ENCODE results near the gene KLK12.
"Not testable (repeated sequence)": the region's sequence is repeated elsewhere in the genome, so short reads cannot be mapped to it uniquely, and the experiment has no call there.

The KLK12 gene

DNA sequence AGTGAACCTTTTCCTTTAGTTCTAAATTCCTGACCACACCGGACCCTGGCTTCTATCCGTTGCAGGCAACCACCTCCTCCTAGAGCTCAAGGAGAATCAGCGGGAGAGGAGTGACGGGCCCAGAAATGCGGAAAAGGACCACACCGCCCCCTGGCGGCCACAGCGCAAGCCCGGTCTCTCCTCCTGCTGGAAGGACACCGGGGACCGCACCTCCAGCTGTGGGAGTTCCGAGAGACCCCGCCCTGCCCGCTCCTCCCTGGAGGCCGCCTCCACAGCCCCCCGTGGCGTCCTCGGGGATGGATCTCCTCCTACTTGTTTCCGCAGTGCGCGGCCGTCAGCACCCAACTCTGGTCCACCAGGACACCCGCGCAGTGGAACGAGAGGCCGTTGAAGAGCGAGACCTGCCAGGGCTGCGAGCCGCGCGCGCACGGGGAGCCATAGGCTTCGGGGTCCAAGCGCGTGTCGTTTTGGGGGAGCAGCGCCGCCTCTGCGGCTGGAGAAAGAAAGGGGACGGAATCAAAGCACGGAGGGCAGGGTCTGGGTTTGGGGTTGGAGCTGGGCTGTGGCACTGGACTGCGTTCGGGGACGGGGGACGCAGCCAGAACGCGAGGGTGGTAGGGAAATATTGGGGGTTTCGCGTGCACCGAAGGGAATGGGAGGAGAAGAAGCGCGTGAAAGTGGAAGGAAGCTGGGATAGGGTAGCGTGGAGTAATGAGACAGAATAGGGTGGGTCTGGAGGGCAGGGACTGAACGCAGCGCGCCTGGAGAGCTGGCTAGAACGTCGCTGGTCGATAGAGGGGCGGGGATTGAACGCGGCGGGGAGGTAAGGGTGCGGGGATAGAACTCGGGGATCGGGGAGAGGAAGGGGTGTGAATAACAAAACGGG lies 17.8 kb downstream of the KLK12 start:
- peak in 52 of 58 donors; percentile 7 to 77 (median 45) for DNase-seq

DNA sequence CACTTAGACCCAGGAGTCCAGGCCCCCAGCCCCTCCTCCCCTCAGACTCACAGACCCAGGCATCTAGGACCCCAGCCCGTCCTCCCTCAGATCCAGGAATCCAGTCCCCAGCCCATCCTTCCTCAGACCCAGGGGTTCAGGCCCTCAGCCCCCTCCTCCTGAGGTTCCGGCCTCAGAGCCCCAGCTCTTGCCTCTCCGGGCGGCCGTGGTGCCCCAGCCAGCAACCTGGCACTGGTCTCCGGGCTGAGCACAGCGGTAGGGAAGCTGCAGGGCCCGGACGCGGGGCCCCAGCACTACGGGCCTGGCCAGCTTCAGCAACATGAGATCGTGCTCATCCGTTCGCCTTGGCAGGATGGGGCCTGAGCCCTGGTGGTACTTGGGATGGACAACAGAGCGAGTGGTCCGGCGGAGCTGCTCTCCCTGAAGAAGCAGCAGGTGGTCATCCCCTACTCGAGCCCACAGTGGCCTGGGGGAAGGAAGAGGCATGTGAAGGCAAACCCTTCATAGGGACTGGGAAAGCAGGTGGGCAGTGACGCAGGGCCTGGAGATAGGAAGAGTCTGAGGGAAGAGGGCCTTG lies 19.0 kb downstream of the KLK12 start:
- DNase-seq = no peak

DNA sequence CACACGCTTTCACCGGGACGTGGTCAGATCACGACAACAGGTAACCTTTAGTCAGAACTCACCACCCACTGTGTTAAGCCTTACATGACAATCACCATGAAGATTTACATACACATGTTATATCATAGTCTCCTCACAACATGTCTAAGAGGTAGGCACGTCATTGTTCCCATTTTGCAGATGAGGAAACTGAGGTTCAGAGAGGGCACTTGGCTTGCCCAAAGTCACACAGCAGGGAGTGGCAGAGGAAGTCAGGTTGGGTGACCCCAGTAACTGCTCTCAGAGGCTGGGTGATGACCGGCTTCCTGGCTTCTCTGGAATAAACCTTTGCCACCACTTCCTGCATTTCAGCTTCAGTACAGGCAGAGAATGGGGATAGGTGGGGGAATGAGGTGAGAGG lies 20.6 kb downstream of the KLK12 start:
- DNase-seq = no peak

DNA sequence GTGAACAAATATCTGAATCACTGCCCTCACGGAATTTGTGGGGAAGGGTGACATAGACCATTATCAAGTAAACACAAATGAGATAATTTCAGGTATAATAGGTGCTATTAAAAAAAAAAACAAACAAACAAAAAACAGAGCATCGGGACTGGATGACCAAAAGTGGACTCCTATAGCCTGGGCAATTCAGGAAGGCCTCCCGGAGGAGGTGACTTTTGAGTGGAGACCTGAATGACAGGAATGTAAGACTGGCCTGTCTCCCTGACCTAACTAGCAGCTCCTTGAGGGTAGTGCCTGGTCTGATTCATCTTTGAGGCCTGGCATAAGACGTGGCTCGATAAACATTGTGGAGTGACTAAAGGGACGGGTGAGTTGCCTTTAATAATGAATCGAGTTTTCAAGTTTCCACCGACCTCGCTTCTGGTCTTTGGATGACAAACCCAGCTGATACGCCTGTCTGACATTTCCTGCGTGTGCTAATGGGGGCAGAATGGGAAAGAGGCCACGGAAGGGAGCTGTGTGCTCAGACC lies 22.1 kb downstream of the KLK12 start:
- DNase-seq = no peak

DNA sequence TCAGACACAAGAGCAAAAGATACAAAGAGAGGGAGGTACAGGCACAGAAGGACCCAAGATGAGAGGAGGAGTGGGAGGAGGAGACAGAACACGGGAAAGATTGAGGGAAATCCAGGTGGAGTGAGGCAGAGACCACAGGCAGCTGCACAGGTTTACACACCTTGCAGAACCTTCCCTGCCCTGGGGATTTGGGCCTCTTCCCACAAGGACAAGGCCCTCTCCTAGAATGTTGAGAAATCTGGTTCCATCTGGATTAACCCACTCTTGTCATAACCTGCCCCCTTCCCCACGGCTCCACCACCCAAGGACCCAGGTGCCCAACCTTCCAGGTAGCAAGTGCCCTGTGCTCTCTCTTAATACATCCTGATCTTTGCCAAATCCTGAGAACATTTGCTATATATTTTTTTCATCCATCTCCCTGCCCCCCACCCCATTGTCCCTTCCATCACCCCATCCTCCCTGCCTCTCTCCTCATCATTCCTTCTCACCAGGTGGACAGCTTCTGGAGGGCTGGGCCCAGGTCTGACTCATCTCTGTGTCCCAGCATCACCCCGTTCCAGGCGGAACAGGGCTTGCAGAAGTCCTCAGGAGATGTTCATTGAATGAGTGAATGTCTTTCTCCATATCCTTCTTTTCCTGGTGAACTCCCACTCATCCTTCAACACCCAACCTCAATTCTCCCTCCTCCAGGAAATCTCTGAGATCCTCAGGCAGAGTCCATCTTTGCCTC lies 24.6 kb downstream of the KLK12 start:
- no peak for DNase-seq

DNA sequence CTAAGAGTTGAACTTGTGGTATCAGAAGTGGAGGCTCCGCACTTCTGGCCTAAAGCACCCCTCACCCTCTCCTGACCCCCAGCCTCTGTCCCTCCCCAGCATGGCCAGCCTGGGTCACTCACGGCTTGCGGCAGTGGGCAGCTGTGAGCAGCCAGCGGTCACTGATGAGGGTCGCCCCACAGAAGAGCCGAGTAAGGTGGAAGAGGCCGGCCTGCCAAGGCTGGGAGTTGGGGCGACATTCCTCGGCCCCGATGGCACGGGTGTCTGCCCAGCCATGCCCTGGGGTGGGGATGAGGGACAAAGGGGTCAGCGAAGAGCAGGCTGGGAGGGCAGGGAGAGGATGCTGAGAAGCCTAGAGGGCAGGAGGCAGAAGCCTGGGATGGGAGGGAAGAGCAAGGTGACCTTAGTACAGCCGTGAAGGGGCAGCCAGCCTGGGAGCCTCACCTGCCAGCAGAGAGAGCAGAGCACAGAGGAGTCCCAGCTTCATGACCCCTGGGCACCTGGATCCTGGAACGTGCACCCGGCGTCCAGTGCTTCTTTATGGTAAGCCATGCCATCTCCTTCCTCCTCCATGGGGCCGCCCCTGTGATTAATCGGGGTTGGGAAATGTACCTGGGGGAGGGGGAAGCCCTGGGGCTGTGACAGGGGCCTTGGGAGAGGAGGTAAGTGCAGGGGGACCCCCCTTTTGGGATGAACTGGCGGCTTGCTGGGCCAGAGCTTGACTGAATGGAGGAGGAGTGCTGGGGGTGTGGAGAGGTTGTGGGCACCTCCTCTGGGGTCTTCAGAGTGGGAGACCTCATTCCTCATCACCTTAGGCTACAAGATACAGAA lies 25.5 kb downstream of the KLK12 start:
- no peak for DNase-seq

DNA sequence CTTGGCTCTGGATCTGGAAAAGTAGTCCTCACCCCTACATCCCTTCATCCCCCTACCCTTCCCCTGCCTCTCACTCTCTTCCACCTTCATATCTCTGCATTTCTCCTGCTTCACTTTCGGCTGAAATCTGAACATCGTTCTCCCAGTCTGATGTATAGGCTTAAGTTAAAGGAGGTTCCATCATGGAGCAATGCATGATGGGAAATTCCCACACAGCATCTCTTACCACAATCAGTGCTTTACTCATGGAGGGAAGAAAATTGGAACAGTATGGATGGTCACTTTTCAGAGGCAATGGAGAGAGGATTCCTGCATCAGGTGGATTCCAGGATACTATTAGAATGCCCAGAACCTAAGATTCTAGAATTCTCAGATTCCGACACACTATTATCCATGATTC lies 27.3 kb downstream of the KLK12 start:
- DNase-seq = no peak

DNA sequence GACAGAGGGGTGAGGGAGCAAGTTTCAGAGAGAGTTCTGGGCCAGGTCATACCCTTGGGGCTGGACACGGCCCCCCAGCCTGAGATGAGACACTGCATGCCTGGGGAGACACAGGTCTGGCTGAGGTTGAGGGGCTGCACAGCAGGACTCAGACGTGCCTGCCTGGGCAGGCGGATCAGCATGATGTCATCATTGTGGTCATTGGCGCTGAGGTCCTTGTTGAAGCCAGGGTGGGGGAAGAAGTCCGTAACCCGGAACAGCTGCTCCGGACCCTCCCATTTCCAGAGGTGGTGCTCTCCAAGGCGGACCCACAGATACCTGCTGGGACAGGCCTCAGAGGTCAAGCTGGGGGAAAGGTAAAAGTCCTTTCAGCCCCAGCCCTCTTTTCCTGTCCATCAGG lies 28.4 kb downstream of the KLK12 start:
- no peak for DNase-seq

DNA sequence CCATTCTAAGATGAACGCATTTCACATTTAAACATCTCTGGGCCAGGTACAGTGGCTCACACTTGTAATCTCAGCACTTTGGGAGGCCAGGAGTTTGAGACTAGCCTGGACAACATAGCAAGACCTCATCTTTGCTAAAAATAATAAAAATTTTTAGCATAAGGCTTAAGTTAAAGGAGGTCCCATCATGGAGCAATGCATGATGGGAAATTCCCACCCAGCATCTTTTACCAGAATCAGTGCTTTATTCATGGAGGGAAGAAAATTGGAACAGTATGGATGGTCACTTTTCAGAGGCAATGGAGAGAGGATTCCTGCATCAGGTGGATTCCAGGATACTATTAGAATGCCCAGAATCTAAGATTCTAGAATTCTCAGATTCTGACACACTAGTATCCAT lies 29.6 kb downstream of the KLK12 start:
- no peak for DNase-seq

DNA sequence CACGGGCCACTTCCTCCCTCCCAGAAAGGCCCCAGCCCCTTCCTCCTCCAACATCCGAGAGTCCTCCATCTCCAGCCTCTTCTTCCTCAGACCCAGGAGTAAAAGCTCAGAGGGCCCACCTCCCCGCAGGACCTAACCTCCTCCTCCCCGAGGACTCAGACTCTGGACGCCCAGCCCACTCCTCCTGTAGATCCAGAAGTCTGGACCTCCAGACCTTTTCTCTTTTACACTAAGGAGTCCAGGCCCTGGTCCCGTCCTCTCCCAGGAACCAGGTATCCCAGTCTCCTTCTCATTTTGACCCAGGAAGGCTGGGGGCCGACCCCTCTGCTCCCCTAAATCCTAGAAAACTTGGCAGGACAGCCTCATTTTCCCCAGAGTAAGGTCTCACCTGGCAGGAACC lies 31.5 kb downstream of the KLK12 start:
- DNase-seq = no peak

DNA sequence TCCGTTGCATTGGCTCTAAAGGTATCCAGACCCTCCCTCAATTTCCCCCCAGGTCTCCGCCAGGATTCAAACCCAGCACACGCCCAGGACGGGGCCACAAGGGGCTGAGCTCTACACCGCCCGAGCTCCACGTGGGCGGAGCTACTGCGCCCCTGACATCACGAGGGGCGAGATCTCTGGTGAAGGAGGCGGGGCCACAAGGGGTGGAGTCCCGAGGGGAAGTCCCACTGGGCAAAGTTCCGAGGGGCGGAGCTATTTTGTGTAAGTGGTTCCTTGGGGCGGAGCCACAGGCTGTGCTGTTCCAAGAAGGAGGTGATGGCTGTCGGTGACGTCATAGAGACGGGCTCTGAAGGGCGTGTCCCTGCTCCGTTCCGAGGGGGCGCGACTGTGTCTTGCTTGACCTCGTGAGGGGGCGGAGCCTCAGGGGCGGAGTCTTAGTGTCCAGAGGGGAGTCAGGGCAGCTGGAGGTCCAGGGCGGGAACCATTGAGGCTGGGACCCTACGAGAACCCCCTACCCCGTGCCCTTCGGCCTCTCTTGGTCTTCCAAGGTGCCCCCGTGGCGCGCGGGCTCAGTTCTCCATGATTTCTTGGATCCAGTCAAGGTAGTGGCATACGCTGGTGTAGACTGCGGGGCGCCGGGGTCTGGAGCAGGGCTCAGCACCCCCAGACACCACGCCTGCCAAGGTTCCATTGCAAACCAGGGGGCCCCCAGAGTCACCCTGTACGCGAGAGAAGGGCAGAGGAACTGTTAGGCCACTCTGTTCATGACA lies 32.1 kb downstream of the KLK12 start:
- DNase-seq = peak in 3 of 58 donors; percentile 20 to 37 (median 22)

DNA sequence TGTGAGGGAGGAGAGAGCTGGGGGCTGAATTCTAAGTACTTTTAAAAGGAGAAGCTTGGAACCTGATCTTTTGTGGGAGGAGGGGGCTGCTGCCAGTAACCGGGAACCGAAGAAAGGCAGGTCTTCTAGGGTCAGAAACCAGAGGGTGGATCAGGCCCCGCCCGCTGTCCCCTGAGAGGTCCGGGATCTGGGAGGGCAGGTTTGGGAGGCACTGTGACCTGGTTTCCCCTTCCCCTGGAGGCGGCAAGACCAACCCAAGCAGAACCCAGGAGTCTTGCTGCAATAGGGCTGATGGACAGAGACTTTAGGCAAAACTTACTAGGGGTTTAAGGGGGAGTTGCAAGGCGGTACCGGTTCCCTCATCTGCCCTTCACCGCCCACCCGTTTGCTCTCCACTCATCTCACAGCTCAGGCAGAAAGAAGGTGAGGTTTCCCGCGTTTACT lies 32.7 kb downstream of the KLK12 start:
- no peak for DNase-seq

DNA sequence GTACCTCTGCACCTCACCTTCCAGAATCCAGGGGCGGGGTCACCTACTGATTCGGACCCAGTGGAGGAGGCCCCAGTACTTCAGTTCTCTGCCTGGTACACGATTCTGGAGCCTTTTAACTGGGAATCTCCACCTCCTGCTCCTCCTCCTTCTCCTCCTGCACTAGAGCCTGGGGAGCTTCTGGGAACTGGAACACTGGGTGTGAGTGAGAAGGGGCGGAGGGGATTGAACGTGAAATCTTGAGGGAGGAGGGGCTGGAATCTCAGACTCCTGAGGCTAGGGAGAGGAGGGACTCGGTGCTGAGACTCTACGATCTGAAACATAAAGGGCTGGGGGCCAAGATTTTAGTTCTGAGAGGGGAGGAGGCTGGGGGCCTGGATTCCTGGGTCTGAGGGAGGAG lies 33.3 kb downstream of the KLK12 start, which contains the start of gene KLK8:
Gene KLK8 (minus strand): TSS at position 90 of the 400 bp plus-strand sequence. CDS start 437 bp downstream, outside the sequence.
- DNase-seq = no peak

DNA sequence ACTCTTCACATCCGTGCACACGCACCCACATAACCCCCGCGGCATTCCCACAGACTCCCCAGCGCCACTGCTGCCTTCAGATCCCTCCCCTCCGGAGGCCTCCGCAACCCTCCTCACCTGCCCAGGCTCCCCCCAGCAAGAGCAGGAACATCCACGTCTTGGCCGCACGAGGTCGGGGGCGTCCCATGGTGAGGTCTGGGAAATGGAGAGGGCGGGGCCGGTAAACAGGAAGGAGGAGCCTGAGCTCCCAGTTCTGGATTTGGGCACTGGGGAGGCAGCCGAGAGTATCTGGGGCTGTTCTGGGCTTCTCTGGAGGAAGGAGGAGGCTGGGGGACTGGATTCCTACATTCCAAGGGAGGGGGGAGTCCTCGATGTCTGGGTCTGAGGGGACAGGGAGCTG lies 33.8 kb downstream of the KLK12 start:
- no peak for DNase-seq

DNA sequence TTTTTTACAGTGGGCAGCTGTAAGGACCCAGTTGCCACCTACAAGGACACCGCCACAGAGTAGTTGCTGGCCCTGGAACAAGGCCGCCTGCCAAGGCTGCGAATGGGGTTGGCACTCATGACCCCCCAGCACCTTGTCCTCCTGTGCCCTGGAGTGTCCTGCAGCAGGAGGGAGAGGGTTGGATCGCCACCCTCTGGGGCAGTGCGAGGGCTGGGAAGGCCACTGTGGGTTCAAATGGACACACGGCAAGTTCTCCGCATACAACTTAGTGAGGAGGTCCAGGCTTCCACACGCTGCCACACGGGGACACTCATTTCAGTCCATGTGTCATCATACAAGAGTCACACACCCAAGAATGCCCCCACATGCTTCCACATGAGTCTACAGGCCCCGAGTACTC lies 34.4 kb downstream of the KLK12 start:
- no peak for DNase-seq

DNA sequence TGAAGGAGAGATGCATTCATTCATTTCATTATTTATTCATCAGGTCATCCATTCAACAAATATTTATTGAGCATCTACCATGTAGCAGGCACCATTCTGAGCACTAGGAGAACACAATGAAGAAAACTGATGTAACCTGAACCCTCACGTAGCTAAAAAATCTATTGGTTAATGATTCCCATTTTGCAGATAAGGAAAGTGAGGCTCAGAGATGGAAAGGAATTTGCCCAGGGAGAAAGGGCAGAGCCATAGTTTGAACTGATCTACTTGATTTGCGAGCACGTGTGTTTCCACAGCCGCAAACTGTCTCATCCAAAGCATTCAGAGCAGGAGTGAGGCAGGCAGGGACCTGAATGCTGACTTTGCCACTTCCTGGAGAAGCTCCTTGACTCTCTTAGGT lies 36.1 kb downstream of the KLK12 start:
- DNase-seq = no peak

DNA sequence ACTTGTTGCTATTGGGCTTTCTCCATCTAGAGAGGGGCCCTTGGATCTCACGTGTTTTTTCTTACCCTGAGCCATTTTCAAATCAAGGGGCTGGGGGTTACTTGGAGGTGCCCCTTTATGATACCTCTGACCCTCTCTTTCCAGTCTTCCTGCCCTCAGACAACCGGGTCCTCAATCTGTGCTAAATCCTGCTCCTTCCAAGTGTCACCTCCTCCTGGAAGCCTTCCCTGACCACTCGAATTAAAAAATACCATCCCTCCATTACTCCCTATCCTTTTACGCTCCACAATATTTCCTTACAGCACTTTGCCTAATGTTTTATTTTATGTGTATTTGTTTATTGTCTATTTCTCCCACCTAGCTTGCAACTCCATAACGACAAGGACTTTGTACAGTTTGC lies 36.7 kb downstream of the KLK12 start:
- no peak for DNase-seq

DNA sequence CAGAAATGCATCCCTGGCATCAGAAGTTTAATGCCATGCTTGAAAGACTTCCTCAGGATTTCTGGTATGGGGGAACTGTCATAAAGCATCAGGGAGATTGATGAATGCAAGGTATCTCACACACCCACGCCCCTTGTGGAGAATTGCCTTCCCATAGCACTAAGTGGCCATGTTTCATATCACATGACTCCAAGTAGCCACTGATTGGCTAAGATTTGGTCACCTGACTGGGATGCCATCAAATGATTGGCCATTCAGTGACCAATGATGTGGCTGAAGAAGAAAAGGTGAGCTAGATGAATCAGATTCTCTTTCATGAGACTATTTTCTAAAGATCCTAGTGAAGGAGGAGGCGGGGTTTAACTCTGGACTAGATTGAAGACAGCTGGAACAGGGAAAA lies 40.7 kb downstream of the KLK12 start:
- no peak for DNase-seq

DNA sequence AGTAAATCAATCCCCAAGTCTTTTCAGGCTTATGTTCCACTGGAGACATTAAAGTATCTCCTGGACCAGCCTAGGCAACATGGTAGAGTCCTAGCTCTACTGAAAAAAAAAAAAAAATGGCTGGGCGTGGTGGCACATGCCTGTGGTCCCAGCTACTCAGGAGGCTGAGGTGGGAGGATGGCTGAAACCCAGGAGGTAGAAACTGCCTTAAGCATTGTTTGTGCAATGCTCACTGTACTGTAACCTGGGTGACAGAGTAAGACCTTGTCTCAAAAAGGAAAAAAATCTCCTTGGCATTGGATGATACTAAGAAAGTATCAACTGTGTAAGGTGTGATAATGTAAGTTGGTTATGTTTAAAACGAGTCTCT lies 42.2 kb downstream of the KLK12 start:
- DNase-seq = no peak

DNA sequence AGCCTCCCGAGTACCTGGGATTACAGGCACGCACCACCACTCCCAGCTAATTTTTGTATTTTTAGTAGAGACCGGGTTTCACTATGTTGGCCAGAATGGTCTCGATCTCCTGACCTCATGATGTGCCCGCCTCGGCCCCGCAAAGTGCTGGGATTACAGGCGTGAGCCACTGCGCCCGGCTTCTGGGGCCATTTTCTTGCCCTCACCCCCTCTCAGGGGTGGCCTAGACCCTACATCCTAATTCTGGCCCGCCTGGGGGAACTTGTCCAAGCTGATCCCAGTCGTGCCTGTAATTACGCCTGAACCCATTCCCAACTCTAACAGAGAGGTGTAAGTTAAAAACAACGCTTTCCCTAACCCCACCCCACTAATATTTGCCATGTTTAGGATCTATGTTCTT lies 50.4 kb downstream of the KLK12 start:
- not testable (repeated sequence) for DNase-seq
